Colonic mucosa (tissue), 4 donors: ENCODE results near the gene ACSM2B. TPM values are rescaled to one million over a fixed set of nuclear protein-coding genes. Genes with fewer than 3 reads are reported as not detected.
"Not testable (repeated sequence)": the region's sequence is repeated elsewhere in the genome, so short reads cannot be mapped to it uniquely, and the experiment has no call there.

Experiments
- DNase-seq: peaks from one replicate; pipeline ENCODE4 v3.0.0-alpha.2; 2020
- H3K27ac ChIP-seq: fragments of 200-600 bp; one replicate; pipeline ENCODE4 v1.8.0; 2021
- H3K27me3 ChIP-seq: fragments of 200-600 bp; one replicate; pipeline ENCODE4 v1.8.0; 2021
- H3K36me3 ChIP-seq: fragments of 200-600 bp; one replicate; pipeline ENCODE4 v1.8.0; 2021
- H3K4me1 ChIP-seq: fragments of 200-600 bp; one replicate; pipeline ENCODE4 v1.8.0; 2021; ENCODE audit warnings: mild to moderate bottlenecking
- H3K4me3 ChIP-seq: fragments of 200-600 bp; one replicate; pipeline ENCODE4 v1.8.0; 2021
- H3K9ac ChIP-seq, 2 donors: one replicate each; pipeline ENCODE4 v1.7.0; 2013; ENCODE audit warnings: control low read depth in 2 of 2, low read depth in 2 of 2, low read length in 2 of 2
- H3K9me3 ChIP-seq: fragments of 200-600 bp; one replicate; pipeline ENCODE4 v1.8.0; 2021
- CTCF ChIP-seq: fragments of 200-600 bp; IDR thresholded peaks from one replicate; pipeline ENCODE4 v1.8.0; 2022; ENCODE audit warnings: antibody characterized with exemption, mild to moderate bottlenecking
- intact Hi-C: fragments of 100-400 bp; cut with DNase I; formaldehyde crosslinking; loops from one replicate; pipeline ENCODE4 v1.14.1; 2022
- total RNA-seq, 2 donors: library from RNA; stranded (reverse); fragmentation: NEBNext Ultra II Directional in 1 of 2; extraction: Animal tissue kit (Norgen Biotek cat#: 25700) in 1 of 2; gene quantifications; one replicate each; pipeline ENCODE4 v1.2.1, GENCODE V29; 2021
- donor health status: healthy.
- donor health status: DM: no; HTN: no; CAD: no.
- donor health status: DM: no; HTN: no; CAD: no.

ACSM2B gene
- total RNA-seq, 2 donors from 2014 or later: 0.22 TPM; not detected in 1

GRCh38 chr16:20598832-20599469 lies 22.8 kb upstream of the ACSM2B start:
- no peak overlapping the region for H3K9ac ChIP-seq
- DNase-seq: no peak
- TF ChIP-seq CTCF: no peak
- H3K9me3 ChIP-seq: no peaks in the 10 kb centered on the region
- intact Hi-C loops: no loop called here
- no peak overlapping the region for H3K4me3 ChIP-seq
- no peak overlapping the region for H3K27ac ChIP-seq
- no peaks in the 10 kb centered on the region for H3K4me1 ChIP-seq
- H3K36me3 ChIP-seq: no peaks in the 10 kb centered on the region
- no peaks in the 10 kb centered on the region for H3K27me3 ChIP-seq

- H3K27ac ChIP-seq, H3K4me1 ChIP-seq, H3K27me3 ChIP-seq, H3K4me3 ChIP-seq, DNase-seq, H3K9ac ChIP-seq, H3K9me3 ChIP-seq, intact Hi-C loops, H3K36me3 ChIP-seq: not testable (repeated sequence)
These were observed 19.5 kb upstream of the ACSM2B start for GRCh38 chr16:20595694-20596093.

- H3K36me3 ChIP-seq, H3K27ac ChIP-seq, H3K4me3 ChIP-seq, H3K9me3 ChIP-seq, H3K9ac ChIP-seq, intact Hi-C loops, H3K4me1 ChIP-seq, H3K27me3 ChIP-seq, DNase-seq: not testable (repeated sequence)
These were observed 18.9 kb upstream of the ACSM2B start for GRCh38 chr16:20595068-20595467.

GRCh38 chr16:20592780-20593179 lies 16.6 kb upstream of the ACSM2B start:
- H3K36me3 ChIP-seq, H3K4me1 ChIP-seq, H3K9ac ChIP-seq, DNase-seq, intact Hi-C loops, H3K9me3 ChIP-seq, H3K27ac ChIP-seq, H3K4me3 ChIP-seq, H3K27me3 ChIP-seq: not testable (repeated sequence)

- not testable (repeated sequence) for H3K27ac ChIP-seq
These were observed 13.3 kb upstream of the ACSM2B start for GRCh38 chr16:20589486-20589885.

GRCh38 chr16:20587645-20588074 lies 11.5 kb upstream of the ACSM2B start:
- not testable (repeated sequence) for DNase-seq, H3K9me3 ChIP-seq, H3K4me3 ChIP-seq, H3K27me3 ChIP-seq, H3K36me3 ChIP-seq, H3K9ac ChIP-seq, H3K4me1 ChIP-seq, H3K27ac ChIP-seq
- intact Hi-C loops: loop anchor here (5.0 kb wide), 1 partner anchor 150 kb away; no protein-coding TSS in a partner anchor

More at GRCh38 chr16:20589486-20589885, 13.3 kb upstream of the ACSM2B start:
- not testable (repeated sequence) for H3K27me3 ChIP-seq, H3K36me3 ChIP-seq, H3K9ac ChIP-seq, H3K4me3 ChIP-seq, H3K4me1 ChIP-seq, H3K9me3 ChIP-seq, DNase-seq
- intact Hi-C loops: loop anchor here (5.0 kb wide), 1 partner anchor 152 kb away; no protein-coding TSS in a partner anchor

GRCh38 chr16:20586716-20587115 lies 10.5 kb upstream of the ACSM2B start:
- not testable (repeated sequence) for H3K9ac ChIP-seq, H3K4me3 ChIP-seq, DNase-seq, H3K4me1 ChIP-seq, H3K27ac ChIP-seq, H3K9me3 ChIP-seq, H3K27me3 ChIP-seq, H3K36me3 ChIP-seq
- intact Hi-C loops: loop anchor here (5.0 kb wide), 1 partner anchor 149 kb away; no protein-coding TSS in a partner anchor

GRCh38 chr16:20586112-20586511 lies 9.9 kb upstream of the ACSM2B start:
- H3K4me1 ChIP-seq, H3K27me3 ChIP-seq, DNase-seq, H3K9ac ChIP-seq, H3K36me3 ChIP-seq, H3K9me3 ChIP-seq, H3K4me3 ChIP-seq, H3K27ac ChIP-seq: not testable (repeated sequence)
- intact Hi-C loops: loop anchor here (5.0 kb wide), 1 partner anchor 149 kb away; no protein-coding TSS in a partner anchor

- H3K4me1 ChIP-seq, intact Hi-C loops, H3K9ac ChIP-seq, H3K4me3 ChIP-seq, DNase-seq, H3K27ac ChIP-seq, H3K9me3 ChIP-seq, H3K36me3 ChIP-seq, H3K27me3 ChIP-seq: not testable (repeated sequence)
These were observed 4.5 kb upstream of the ACSM2B start for GRCh38 chr16:20580487-20581259.

- H3K4me1 ChIP-seq, H3K9me3 ChIP-seq, H3K27ac ChIP-seq, H3K27me3 ChIP-seq, DNase-seq, H3K9ac ChIP-seq, H3K36me3 ChIP-seq, H3K4me3 ChIP-seq, intact Hi-C loops: not testable (repeated sequence)
These were observed 1.9 kb upstream of the ACSM2B start for GRCh38 chr16:20578091-20578490.

- H3K9me3 ChIP-seq, H3K4me1 ChIP-seq, H3K4me3 ChIP-seq, DNase-seq, H3K27me3 ChIP-seq, H3K36me3 ChIP-seq, intact Hi-C loops, H3K27ac ChIP-seq, H3K9ac ChIP-seq: not testable (repeated sequence)
These were observed 7.0 kb downstream of the ACSM2B start for GRCh38 chr16:20569117-20569651.
